Measurements from ENCODE around the gene CCDC43.
"Not testable (repeated sequence)": the region's sequence is repeated elsewhere in the genome, so short reads cannot be mapped to it uniquely, and the experiment has no call there.

CCDC43 gene

GRCh38 chr17:44666006-44666405 lies 23.6 kb downstream of the CCDC43 start:
- no peak for DNase-seq

GRCh38 chr17:44664867-44665266 lies 24.7 kb downstream of the CCDC43 start:
- no peak for DNase-seq

GRCh38 chr17:44663095-44663494 lies 26.5 kb downstream of the CCDC43 start:
- no peak for DNase-seq

GRCh38 chr17:44661835-44662234 lies 27.7 kb downstream of the CCDC43 start:
- no peak for DNase-seq

GRCh38 chr17:44655983-44656710 lies 33.4 kb downstream of the CCDC43 start, which contains the start of gene MEIOC:
Gene MEIOC (plus strand): TSS chr17:44656468. CDS start chr17:44656614, 146 bp downstream.
- DNase-seq, result peak; percentile 38

GRCh38 chr17:44653954-44654353 lies 35.6 kb downstream of the CCDC43 start:
- DNase-seq, result no peak

- DNase-seq, result no peak
These were observed 36.2 kb downstream of the CCDC43 start for GRCh38 chr17:44653384-44653783.

- DNase-seq, result no peak
These were observed 36.8 kb downstream of the CCDC43 start for GRCh38 chr17:44652727-44653126.

GRCh38 chr17:44651228-44651627 lies 38.3 kb downstream of the CCDC43 start:
- no peak for DNase-seq

- DNase-seq, result no peak
These were observed 40.6 kb downstream of the CCDC43 start for GRCh38 chr17:44648963-44649362.

- DNase-seq, result no peak
These were observed 41.8 kb downstream of the CCDC43 start for GRCh38 chr17:44647736-44648135.

- no peak for DNase-seq
These were observed 43.3 kb downstream of the CCDC43 start for GRCh38 chr17:44646280-44646679.

- no peak for DNase-seq
These were observed 44.2 kb downstream of the CCDC43 start for GRCh38 chr17:44645341-44645740.

GRCh38 chr17:44642834-44643233 lies 46.7 kb downstream of the CCDC43 start:
- no peak for DNase-seq

- no peak for DNase-seq
These were observed 52.5 kb downstream of the CCDC43 start for GRCh38 chr17:44637066-44637465.

GRCh38 chr17:44636562-44636961 lies 53.0 kb downstream of the CCDC43 start:
- no peak for DNase-seq

- not testable (repeated sequence) for DNase-seq
These were observed 55.2 kb downstream of the CCDC43 start for GRCh38 chr17:44634401-44634800.

GRCh38 chr17:44633998-44634397 lies 55.6 kb downstream of the CCDC43 start:
- no peak for DNase-seq

- DNase-seq, result no peak
These were observed 58.9 kb downstream of the CCDC43 start for GRCh38 chr17:44630703-44631102.

GRCh38 chr17:44629314-44629713 lies 60.3 kb downstream of the CCDC43 start:
- DNase-seq, result no peak

GRCh38 chr17:44628243-44629188 lies 61.1 kb downstream of the CCDC43 start:
- no peak for DNase-seq

GRCh38 chr17:44627513-44628242 lies 61.9 kb downstream of the CCDC43 start:
- no peak for DNase-seq

All from activated CD4-positive, alpha-beta T cell treated with anti-CD3 and anti-CD28 coated beads, Interleukin-2, amount 50 U/mL, for 16 hours (primary cell).